HG03108 (cell line): ENCODE measurements around the gene ERLIN1.
A peak's percentile ranks its signal among the peaks of the same experiment; 100 is the strongest.

Experiments used
- ATAC-seq: cut with Tn5 transposase; IDR thresholded peaks from one replicate; pipeline ENCODE4 v1.9.1; 2021; ENCODE audit warnings: moderate library complexity; ENCODE audit not compliant: unreplicated experiment

Gene ERLIN1

DNA sequence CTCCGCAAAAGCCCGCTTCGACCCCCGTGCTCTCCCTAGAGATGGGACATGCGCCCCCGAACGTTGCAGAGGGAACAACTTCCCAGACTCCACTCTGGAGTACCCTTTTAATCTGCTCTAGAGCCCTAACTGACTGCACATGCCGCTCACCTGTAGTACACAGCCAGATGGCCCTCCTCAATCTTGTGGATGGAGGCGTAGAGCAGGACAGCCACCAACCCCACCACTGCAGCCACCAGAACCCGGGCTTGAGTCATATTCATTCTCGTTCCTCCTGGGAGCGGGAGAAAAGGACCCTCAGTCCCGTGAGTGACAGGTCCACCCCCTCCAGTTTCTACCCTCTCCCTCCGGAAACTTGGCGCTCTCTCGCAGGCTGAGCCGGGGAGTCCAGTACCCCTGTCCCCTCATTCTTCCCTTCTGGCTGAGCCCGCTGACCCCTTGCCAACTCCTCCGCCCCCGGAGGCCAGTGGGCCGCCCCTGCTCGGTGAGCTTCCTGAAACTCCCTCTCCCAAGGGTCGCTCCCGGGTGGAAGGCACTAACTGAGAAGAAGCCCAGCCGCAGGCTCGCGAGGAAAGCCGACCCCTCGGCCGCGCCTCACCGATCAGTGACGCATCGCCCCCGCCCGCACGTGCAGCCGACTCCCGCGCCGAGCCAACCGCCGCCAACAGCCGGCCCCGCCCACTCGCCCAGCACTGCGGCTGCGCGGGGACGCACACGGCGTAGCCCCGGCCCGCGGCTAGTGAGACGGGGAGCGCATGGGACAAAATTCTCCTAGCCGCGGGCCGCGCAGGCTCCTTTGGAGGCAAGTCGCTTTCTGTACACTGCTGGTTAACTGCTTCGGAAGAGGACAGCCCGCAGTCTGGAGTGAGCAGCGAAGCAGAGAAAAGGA lies at the start of gene ERLIN1:
TSS of gene ERLIN1 (minus strand) at position 666 of the 889 bp plus-strand sequence. CDS start at position 263, 403 bp downstream.
- ATAC-seq, result peak; percentile 86

GRCh38 chr10:100232101-100232500 lies 46.3 kb upstream of the ERLIN1 start:
- ATAC-seq, result no peak

GRCh38 chr10:100229819-100230422 lies 44.1 kb upstream of the ERLIN1 start:
- no peak for ATAC-seq

DNA sequence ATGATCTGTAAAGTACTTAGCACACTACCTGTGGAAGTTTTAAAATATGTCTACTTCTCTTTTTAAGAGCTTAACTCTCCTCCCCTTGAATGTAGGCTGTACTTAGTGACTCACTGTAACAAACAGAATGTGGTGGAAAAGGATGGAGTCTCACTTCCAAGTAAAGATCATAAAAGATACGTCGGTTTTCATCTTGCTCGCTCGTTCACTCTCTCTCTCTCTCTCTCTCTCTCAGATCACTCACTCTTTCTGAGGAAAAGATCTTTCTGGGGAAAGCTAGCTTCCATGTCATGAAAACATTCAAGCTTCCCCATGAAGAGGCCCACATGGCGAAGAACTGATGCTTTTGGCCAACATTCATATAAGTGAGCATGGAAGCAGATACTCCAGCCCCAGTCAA lies 38.0 kb upstream of the ERLIN1 start:
- ATAC-seq, result no peak

DNA sequence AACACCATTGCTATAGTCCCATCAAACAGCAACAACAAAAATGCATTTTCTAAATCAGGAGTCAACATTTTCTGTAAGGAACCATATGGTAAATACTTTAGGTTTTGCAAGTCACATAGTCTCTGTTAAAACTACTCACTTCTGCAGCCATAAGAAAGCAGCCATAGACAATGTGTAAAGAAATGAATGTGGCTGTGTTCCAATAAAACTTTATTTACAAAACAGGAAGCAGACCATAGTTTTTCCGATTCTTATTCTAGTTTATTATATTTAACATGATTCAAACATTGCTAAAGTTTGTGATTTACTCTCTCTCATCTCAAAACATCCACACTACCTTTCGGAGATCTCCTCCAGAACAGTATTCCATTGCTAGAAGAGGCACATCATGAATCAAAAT lies 36.7 kb upstream of the ERLIN1 start:
- no peak for ATAC-seq

GRCh38 chr10:100216006-100216405 lies 30.2 kb upstream of the ERLIN1 start:
- no peak for ATAC-seq

DNA sequence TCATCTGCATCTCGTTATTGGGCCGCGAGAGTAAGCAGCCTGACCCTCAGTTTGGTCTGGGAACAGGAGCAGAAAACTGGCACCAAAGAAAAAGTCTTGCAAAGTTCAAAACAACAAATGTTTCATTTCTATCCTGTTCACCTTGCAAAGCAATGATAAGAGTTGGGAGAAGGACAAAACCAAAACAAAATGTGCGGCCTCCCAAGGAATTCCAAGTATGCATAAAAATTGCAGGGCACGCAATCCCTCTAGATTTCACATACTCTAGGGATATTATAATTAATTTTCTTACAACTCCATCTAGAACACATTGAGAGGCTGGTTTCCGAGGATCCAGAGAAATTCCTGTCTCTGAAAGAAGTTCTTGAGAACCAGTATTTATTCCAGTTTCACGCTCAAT lies 23.5 kb upstream of the ERLIN1 start:
- no peak for ATAC-seq

- no peak for ATAC-seq
Measured at GRCh38 chr10:100208276-100208675, 22.4 kb upstream of the ERLIN1 start.

GRCh38 chr10:100204370-100204769 lies 18.5 kb upstream of the ERLIN1 start:
- no peak for ATAC-seq

- ATAC-seq, result no peak
Measured at GRCh38 chr10:100201549-100201948, 15.7 kb upstream of the ERLIN1 start.

DNA sequence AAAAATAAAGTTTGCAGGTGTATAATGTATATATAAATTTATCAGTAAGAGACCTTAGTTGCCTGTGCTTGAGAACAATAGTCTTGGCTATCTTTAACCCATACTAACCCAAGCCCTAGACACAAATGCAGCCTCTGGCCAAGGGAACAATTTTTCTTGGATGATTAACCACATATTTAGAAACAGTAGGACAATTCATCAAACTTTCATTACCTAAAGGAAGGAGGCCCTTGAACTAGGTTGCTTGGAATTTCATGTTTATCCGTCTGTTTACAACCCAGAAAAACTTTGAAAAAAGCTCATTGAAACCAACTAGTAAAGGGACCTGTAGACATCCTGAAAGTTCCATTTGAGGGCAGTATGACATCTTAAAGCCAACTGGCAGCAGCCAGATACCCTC lies 8.9 kb upstream of the ERLIN1 start:
- no peak for ATAC-seq

DNA sequence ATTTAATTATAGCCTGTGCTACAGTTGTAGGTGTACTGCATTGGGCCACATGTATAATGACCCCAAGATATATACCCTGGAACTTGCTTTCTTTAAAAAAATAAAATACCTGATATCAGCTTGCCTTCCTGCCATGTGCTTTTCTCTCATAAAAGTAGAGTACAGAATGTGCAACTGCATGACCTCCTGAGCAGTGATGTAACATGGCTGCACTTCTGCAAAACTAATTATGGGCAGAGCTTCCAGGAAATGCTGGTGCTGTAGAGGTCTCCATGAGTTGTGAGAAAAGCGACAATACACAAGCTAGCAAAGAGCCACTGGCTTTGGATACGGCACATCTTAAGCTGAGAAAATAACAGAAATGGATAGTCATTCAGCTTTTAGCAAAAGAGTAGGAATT lies 6.5 kb upstream of the ERLIN1 start:
- no peak for ATAC-seq

DNA sequence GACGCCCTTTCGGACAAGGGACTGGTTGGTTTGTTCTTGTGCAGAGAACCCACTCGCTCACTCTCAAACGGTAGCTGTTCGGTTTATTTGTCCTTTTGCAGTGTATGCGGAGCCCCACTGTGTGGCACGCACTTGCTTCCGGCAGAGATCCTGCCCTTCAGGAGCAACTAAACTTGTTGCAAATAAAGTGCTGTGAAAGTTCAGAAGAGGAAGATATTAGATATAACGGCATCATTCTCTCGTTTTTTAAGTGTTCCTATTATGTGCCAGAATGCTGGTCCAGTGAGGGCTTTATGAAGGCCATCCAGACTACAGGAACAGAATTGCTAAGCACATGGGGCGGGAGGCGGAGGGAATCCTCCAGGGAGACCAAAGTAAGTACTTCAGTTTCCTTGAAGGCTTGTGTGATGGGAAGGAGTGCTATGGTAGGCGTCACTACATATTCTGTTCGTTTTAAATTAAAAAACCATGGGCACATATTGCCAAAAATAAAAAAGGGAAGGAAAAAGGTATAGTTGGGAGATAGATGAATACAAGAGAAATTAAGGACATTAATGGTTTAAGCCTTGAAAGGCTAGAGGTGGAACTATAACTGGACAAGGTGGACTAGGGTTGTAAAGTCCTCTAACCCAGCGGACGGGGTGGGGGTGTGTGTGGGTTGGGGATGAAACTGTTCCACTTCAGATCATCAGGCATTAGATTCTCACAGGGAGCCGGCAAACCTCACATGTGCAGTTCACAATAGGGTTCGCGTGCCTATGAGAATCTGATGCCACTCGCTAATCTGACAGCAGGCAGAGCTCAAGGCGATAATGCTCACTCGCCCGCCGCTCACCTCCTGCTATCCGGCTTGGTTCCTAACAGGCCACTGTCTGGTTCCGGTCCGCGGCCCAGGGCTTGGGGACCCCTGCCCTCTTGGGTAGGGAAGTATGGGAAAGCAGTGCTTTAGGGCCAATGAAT lies 704 bp upstream of the ERLIN1 start:
- peak; percentile 32 for ATAC-seq

DNA sequence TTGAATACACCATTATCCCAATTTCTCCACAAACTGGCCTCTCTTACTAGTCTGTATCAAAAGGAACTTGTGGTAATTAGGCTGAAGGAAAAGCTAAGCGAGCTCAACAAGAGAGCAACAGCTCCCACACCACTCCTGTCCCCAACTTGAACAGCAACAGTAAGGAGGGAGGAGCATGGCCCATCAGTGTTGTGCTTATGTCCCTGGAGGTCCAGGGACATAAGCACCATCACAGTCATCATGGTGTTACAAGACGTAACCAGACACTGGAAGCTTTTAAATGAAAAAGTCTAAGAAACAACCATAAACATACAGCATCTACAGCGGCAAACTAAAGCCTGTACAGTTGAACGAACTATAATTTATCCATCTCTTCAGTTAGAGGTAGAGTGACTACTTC lies 989 bp downstream of the ERLIN1 start:
- ATAC-seq, result no peak

- ATAC-seq, result no peak
Measured at GRCh38 chr10:100184426-100184825, 1.4 kb downstream of the ERLIN1 start.

GRCh38 chr10:100183481-100183880 lies 2.3 kb downstream of the ERLIN1 start:
- ATAC-seq, result no peak

GRCh38 chr10:100182908-100183307 lies 2.9 kb downstream of the ERLIN1 start:
- ATAC-seq, result no peak

GRCh38 chr10:100182281-100182680 lies 3.5 kb downstream of the ERLIN1 start:
- no peak for ATAC-seq

DNA sequence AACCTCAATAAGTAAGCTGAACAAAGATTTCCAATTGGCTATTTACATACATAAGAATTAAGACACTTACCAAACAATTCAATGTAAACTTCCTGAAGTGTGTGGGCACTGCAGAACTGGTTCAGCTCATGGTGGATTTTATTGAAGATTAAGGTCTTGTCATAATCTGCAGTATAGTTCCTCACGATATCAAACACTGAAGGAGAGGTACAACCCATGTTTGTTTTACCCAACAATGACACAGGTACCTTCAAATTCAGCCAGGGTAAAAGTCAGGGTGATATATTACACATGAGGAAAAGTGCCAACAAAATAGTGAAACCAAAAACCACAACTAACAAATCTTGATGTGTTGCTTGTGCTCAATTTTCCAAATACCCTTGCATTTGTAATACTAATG lies 10.0 kb downstream of the ERLIN1 start:
- no peak for ATAC-seq

- ATAC-seq, result peak; percentile 90
Measured at GRCh38 chr10:100174699-100175677, 10.8 kb downstream of the ERLIN1 start.
